ENCODE measurements around the gene FYB1.

DNA sequence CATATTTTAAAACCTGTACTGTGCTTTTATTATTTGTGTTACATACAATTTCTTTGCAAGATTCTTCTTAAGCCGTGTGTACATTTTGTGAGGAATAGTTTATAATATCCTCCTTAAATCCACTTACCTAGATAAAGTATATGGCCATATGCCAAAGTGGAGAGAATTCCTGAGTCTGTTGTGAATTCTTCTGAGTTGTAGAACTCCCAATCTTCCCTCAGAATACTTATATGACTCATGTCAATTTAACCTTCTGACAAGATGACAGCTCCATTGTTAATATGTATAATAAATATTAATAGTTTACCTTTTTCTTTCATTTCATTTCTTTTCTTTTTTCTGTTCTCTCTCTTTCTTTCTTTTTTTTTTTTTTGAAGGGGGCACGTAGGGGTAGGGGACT, 139.2 kb downstream of the FYB1 start:
- TF ChIP-seq, protein P1, sequence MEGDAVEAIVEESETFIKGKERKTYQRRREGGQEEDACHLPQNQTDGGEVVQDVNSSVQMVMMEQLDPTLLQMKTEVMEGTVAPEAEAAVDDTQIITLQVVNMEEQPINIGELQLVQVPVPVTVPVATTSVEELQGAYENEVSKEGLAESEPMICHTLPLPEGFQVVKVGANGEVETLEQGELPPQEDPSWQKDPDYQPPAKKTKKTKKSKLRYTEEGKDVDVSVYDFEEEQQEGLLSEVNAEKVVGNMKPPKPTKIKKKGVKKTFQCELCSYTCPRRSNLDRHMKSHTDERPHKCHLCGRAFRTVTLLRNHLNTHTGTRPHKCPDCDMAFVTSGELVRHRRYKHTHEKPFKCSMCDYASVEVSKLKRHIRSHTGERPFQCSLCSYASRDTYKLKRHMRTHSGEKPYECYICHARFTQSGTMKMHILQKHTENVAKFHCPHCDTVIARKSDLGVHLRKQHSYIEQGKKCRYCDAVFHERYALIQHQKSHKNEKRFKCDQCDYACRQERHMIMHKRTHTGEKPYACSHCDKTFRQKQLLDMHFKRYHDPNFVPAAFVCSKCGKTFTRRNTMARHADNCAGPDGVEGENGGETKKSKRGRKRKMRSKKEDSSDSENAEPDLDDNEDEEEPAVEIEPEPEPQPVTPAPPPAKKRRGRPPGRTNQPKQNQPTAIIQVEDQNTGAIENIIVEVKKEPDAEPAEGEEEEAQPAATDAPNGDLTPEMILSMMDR (IDR thresholded peaks at IDR 0.05; ENCODE audit: poor library complexity), result no peak
- no peak for TF ChIP-seq EZH2 (IDR thresholded peaks at IDR 0.05; ENCODE audit: borderline replicate concordance)
